H1 (cell line): ENCODE measurements around the gene CNIH1.

Experiments
- BCL11A ChIP-seq, 2 experiments: IDR thresholded peaks; one replicate each; pipeline ENCODE4 v1.6.1; 2011; ENCODE audit warnings: low read depth in 2 of 2, low read length in 2 of 2, mild to moderate bottlenecking in 2 of 2
- EZH2 ChIP-seq: fragments of 200-600 bp; sonication (generic); IDR thresholded peaks from 2 replicates; pipeline ENCODE4 v1.7.1; 2012; ENCODE audit warnings: low read depth, mild to moderate bottlenecking, moderate library complexity, low read length, inconsistent platforms; ENCODE audit not compliant: severe bottlenecking
- POLR2A ChIP-seq, 2 experiments: IDR thresholded peaks; 1 replicate in 1 of 2; 2 replicates in 1 of 2; pipeline ENCODE4 v1.6.1; 2011; ENCODE audit warnings: low read depth in 2 of 2, low read length in 2 of 2, mild to moderate bottlenecking in 2 of 2; ENCODE audit errors: control extremely low read depth in 1 of 2
- SP1 ChIP-seq: IDR thresholded peaks from 2 replicates; pipeline ENCODE4 v1.6.1; 2011; ENCODE audit warnings: low read depth, low read length
- YY1 ChIP-seq: IDR thresholded peaks from 2 replicates; pipeline ENCODE4 v1.6.1; 2011; ENCODE audit warnings: low read depth, mild to moderate bottlenecking, low read length
- TF ChIP-seq, protein P1 (sequence below), 3 experiments: IDR thresholded peaks; 1 replicate in 2 of 3; 2 replicates in 1 of 3; pipeline versions ENCODE4 v1.5.1 to v1.6.1; 2011; ENCODE audit warnings: low read length in 3 of 3, mild to moderate bottlenecking in 3 of 3, inconsistent platforms in 2 of 3, low read depth in 1 of 3, moderate library complexity in 1 of 3; ENCODE audit not compliant: insufficient read depth in 1 of 3; ENCODE audit errors: control extremely low read depth in 1 of 3
- TF ChIP-seq, protein P2 (sequence below): IDR thresholded peaks from 2 replicates; pipeline ENCODE4 v1.6.1; 2012; ENCODE audit warnings: inconsistent platforms
- TF ChIP-seq, protein P3 (sequence below): fragments of 300-600 bp; sonication (generic); IDR thresholded peaks from 2 replicates; pipeline ENCODE4 v1.7.1; 2012; ENCODE audit warnings: low read length, moderate library complexity, mild to moderate bottlenecking, inconsistent platforms; ENCODE audit not compliant: insufficient replicate concordance

DNA sequence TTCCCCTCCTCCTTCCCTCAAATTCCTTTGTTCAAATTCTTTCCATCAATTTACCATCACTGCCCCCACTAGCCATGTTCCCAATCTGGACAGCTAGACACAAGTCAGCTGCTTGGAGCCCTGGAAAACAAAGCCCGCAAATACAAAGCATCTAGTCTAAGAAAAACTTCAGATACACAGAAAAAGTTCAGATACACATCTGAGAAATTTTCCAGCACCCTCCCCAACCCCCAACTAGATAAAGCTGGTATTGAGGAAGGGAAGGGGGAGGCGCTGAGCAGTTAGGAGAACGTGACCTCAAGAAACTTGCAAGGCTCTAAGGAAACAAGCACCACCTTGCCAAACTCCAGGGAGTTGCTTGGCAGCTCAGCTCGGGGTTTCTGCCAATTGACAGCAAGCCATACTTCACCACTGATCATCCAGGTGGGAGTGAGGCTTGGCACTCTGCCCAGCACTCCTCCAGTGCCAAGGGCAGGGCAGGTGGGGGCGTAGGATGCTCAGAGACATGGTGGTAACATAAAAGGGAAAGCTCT, 5.1 kb upstream of the CNIH1 start:
- TF ChIP-seq POLR2A (IDR thresholded peaks at IDR 0.05; ENCODE audit: control extremely low read depth in 1 of 2, low read depth in 2 of 2, low read length in 2 of 2): no peak
- TF ChIP-seq YY1: no peak
- TF ChIP-seq, protein P1, sequence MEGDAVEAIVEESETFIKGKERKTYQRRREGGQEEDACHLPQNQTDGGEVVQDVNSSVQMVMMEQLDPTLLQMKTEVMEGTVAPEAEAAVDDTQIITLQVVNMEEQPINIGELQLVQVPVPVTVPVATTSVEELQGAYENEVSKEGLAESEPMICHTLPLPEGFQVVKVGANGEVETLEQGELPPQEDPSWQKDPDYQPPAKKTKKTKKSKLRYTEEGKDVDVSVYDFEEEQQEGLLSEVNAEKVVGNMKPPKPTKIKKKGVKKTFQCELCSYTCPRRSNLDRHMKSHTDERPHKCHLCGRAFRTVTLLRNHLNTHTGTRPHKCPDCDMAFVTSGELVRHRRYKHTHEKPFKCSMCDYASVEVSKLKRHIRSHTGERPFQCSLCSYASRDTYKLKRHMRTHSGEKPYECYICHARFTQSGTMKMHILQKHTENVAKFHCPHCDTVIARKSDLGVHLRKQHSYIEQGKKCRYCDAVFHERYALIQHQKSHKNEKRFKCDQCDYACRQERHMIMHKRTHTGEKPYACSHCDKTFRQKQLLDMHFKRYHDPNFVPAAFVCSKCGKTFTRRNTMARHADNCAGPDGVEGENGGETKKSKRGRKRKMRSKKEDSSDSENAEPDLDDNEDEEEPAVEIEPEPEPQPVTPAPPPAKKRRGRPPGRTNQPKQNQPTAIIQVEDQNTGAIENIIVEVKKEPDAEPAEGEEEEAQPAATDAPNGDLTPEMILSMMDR (IDR thresholded peaks at IDR 0.05; ENCODE audit: control extremely low read depth in 1 of 3, insufficient read depth in 1 of 3, low read depth in 1 of 3, low read length in 3 of 3): no peak
- TF ChIP-seq, protein P2, sequence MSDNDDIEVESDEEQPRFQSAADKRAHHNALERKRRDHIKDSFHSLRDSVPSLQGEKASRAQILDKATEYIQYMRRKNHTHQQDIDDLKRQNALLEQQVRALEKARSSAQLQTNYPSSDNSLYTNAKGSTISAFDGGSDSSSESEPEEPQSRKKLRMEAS: no peak
- no peak for TF ChIP-seq EZH2
- no peak for TF ChIP-seq SP1
- no peak for TF ChIP-seq BCL11A (IDR thresholded peaks at IDR 0.05; ENCODE audit: low read depth in 2 of 2, low read length in 2 of 2)
- TF ChIP-seq, protein P3, sequence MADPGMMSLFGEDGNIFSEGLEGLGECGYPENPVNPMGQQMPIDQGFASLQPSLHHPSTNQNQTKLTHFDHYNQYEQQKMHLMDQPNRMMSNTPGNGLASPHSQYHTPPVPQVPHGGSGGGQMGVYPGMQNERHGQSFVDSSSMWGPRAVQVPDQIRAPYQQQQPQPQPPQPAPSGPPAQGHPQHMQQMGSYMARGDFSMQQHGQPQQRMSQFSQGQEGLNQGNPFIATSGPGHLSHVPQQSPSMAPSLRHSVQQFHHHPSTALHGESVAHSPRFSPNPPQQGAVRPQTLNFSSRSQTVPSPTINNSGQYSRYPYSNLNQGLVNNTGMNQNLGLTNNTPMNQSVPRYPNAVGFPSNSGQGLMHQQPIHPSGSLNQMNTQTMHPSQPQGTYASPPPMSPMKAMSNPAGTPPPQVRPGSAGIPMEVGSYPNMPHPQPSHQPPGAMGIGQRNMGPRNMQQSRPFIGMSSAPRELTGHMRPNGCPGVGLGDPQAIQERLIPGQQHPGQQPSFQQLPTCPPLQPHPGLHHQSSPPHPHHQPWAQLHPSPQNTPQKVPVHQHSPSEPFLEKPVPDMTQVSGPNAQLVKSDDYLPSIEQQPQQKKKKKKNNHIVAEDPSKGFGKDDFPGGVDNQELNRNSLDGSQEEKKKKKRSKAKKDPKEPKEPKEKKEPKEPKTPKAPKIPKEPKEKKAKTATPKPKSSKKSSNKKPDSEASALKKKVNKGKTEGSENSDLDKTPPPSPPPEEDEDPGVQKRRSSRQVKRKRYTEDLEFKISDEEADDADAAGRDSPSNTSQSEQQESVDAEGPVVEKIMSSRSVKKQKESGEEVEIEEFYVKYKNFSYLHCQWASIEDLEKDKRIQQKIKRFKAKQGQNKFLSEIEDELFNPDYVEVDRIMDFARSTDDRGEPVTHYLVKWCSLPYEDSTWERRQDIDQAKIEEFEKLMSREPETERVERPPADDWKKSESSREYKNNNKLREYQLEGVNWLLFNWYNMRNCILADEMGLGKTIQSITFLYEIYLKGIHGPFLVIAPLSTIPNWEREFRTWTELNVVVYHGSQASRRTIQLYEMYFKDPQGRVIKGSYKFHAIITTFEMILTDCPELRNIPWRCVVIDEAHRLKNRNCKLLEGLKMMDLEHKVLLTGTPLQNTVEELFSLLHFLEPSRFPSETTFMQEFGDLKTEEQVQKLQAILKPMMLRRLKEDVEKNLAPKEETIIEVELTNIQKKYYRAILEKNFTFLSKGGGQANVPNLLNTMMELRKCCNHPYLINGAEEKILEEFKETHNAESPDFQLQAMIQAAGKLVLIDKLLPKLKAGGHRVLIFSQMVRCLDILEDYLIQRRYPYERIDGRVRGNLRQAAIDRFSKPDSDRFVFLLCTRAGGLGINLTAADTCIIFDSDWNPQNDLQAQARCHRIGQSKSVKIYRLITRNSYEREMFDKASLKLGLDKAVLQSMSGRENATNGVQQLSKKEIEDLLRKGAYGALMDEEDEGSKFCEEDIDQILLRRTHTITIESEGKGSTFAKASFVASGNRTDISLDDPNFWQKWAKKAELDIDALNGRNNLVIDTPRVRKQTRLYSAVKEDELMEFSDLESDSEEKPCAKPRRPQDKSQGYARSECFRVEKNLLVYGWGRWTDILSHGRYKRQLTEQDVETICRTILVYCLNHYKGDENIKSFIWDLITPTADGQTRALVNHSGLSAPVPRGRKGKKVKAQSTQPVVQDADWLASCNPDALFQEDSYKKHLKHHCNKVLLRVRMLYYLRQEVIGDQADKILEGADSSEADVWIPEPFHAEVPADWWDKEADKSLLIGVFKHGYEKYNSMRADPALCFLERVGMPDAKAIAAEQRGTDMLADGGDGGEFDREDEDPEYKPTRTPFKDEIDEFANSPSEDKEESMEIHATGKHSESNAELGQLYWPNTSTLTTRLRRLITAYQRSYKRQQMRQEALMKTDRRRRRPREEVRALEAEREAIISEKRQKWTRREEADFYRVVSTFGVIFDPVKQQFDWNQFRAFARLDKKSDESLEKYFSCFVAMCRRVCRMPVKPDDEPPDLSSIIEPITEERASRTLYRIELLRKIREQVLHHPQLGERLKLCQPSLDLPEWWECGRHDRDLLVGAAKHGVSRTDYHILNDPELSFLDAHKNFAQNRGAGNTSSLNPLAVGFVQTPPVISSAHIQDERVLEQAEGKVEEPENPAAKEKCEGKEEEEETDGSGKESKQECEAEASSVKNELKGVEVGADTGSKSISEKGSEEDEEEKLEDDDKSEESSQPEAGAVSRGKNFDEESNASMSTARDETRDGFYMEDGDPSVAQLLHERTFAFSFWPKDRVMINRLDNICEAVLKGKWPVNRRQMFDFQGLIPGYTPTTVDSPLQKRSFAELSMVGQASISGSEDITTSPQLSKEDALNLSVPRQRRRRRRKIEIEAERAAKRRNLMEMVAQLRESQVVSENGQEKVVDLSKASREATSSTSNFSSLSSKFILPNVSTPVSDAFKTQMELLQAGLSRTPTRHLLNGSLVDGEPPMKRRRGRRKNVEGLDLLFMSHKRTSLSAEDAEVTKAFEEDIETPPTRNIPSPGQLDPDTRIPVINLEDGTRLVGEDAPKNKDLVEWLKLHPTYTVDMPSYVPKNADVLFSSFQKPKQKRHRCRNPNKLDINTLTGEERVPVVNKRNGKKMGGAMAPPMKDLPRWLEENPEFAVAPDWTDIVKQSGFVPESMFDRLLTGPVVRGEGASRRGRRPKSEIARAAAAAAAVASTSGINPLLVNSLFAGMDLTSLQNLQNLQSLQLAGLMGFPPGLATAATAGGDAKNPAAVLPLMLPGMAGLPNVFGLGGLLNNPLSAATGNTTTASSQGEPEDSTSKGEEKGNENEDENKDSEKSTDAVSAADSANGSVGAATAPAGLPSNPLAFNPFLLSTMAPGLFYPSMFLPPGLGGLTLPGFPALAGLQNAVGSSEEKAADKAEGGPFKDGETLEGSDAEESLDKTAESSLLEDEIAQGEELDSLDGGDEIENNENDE: no peak
